Chondrocyte (in vitro differentiated cells): Measurements from ENCODE around the gene ANO1. TPM values are rescaled to one million over a fixed set of nuclear protein-coding genes. Genes with fewer than 3 reads are reported as not detected.

Source experiments
- DNase-seq: peaks from one replicate; pipeline ENCODE4 v3.0.0; 2021; ENCODE audit warnings: mixed read lengths, low spot score
- H3K27ac Mint-ChIP-seq: one replicate; pipeline ENCODE4 v1.8.0; 2021; ENCODE audit warnings: mild to moderate bottlenecking, moderate library complexity, mixed read lengths; ENCODE audit not compliant: unreplicated experiment
- H3K27me3 Mint-ChIP-seq: 2 replicates; pipeline ENCODE4 v1.8.0; 2021; ENCODE audit warnings: low read depth, mixed read lengths
- H3K36me3 Mint-ChIP-seq: 2 replicates; pipeline ENCODE4 v1.8.0; 2021; ENCODE audit warnings: low read depth, mixed read lengths
- H3K4me1 Mint-ChIP-seq: 2 replicates; pipeline ENCODE4 v1.8.0; 2021; ENCODE audit warnings: low read depth, mild to moderate bottlenecking, mixed read lengths
- H3K4me3 Mint-ChIP-seq: one replicate; pipeline ENCODE4 v1.8.0; 2021; ENCODE audit warnings: mild to moderate bottlenecking, moderate library complexity, mixed read lengths; ENCODE audit not compliant: unreplicated experiment
- H3K9me3 Mint-ChIP-seq: 2 replicates; pipeline ENCODE4 v1.8.0; 2021; ENCODE audit warnings: low read depth, mixed read lengths
- CTCF ChIP-seq: fragments of 200-600 bp; sonication (generic); IDR thresholded peaks from 2 replicates; pipeline ENCODE4 v1.5.0; 2021; ENCODE audit warnings: antibody characterized with exemption, mild to moderate bottlenecking, moderate library complexity
- total RNA-seq: library from RNA; stranded (reverse); gene quantifications from 3 replicates; pipeline ENCODE4 v1.2.1, GENCODE V29; 2021

The ANO1 gene
- total RNA-seq, 1 donor from 2014 or later = 1.5 TPM

- TF ChIP-seq CTCF = no peak
- H3K4me3 Mint-ChIP-seq = no peak overlapping the region
- H3K27me3 Mint-ChIP-seq = no peaks in the 10 kb centered on the region
- H3K27ac Mint-ChIP-seq = no peak overlapping the region
- H3K36me3 Mint-ChIP-seq = no peaks in the 10 kb centered on the region
- H3K9me3 Mint-ChIP-seq = no peaks in the 10 kb centered on the region
- DNase-seq = no peak
- peaks cover 9% of the 10 kb centered on the region for H3K4me1 Mint-ChIP-seq
Observed at GRCh38 chr11:70133771-70134335, 55.7 kb downstream of the ANO1 start.

GRCh38 chr11:70134490-70134889 lies 56.4 kb downstream of the ANO1 start:
- no peak overlapping the region for H3K27ac Mint-ChIP-seq
- H3K36me3 Mint-ChIP-seq = no peaks in the 10 kb centered on the region
- H3K4me1 Mint-ChIP-seq = peaks cover 4% of the 10 kb centered on the region
- no peak for TF ChIP-seq CTCF
- H3K9me3 Mint-ChIP-seq = no peaks in the 10 kb centered on the region
- no peak for DNase-seq
- no peak overlapping the region for H3K4me3 Mint-ChIP-seq
- no peaks in the 10 kb centered on the region for H3K27me3 Mint-ChIP-seq

GRCh38 chr11:70135142-70135541 lies 57.0 kb downstream of the ANO1 start:
- Mint-ChIP-seq H3K4me3 (no peak overlapping the region), H3K36me3 (no peaks in the 10 kb centered on the region), H3K4me1 (peaks cover 4% of the 10 kb centered on the region), H3K9me3 (no peaks in the 10 kb centered on the region), H3K27me3 (no peaks in the 10 kb centered on the region), H3K27ac (no peak overlapping the region)
- DNase-seq = no peak
- no peak for TF ChIP-seq CTCF

- Mint-ChIP-seq H3K27ac (no peak overlapping the region), H3K27me3 (peaks cover under 1% of the 10 kb centered on the region)
Observed at GRCh38 chr11:70135625-70136059, 57.5 kb downstream of the ANO1 start.

GRCh38 chr11:70137383-70137782 lies 59.3 kb downstream of the ANO1 start:
- Mint-ChIP-seq H3K27me3 (peaks cover 3% of the 10 kb centered on the region), H3K4me3 (no peak overlapping the region), H3K36me3 (no peaks in the 10 kb centered on the region), H3K9me3 (no peaks in the 10 kb centered on the region), H3K4me1 (peaks cover 21% of the 10 kb centered on the region), H3K27ac (no peak overlapping the region)
- no peak for DNase-seq
- no peak for TF ChIP-seq CTCF

More at GRCh38 chr11:70135625-70136059, 57.5 kb downstream of the ANO1 start:
- Mint-ChIP-seq H3K4me1 (peaks cover 4% of the 10 kb centered on the region), H3K4me3 (no peak overlapping the region), H3K9me3 (no peaks in the 10 kb centered on the region), H3K36me3 (no peaks in the 10 kb centered on the region)
- DNase-seq = no peak
- no peak for TF ChIP-seq CTCF
